NCI-H774 (cell line): ENCODE data around the gene TAF6.

Experiments used
- DNase-seq: peaks from one replicate; lab custom pipeline; 2025; lab: John Stamatoyannopoulos, UW

Gene TAF6

DNA sequence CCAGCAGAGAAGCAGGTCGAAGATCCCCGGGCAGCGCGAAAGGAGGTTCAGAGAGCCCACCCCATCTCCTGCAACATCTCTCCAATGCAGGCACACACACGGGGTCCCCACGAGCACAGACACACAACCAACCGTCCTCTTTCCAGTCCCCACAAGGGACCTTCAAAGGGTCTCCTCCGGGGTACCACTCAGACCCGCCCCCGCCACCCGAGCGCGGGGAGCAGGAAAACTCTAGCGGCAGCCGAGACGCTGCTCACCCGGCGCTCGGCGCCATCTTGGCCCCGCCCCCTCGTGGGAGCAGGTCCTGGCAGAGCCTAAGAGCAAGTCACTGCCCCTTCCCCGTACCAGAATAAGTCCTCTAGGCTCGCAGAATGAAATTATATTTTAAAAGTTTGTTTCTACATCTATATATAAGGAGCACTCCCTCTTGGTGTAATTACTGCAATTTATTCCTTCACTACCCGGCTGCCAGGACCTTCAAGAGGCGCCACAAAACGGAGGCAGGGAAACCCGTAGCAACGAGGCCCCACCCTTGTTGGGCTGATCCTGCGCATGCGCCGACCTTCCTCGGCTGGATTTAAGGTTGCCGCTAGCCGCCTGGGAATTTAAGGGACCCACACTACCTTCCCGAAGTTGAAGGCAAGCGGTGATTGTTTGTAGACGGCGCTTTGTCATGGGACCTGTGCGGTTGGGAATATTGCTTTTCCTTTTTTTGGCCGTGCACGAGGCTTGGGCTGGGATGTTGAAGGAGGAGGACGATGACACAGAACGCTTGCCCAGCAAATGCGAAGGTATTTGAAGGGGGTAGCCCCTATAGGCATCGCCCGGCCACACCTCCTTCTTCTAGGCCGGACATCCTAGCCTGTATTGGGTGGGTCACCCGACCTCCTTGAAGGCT, at the start of gene TAF6, which contains the start of gene CNPY4:
Gene TAF6, minus strand, starts transcription at position 287 of the 898 bp plus-strand sequence. CDS start 5,149 bp downstream, outside the sequence.
Gene CNPY4, plus strand, starts transcription at position 563 of the 898 bp plus-strand sequence. Its CDS starts 111 bp downstream, at position 674.
- peak; percentile 91 for DNase-seq

DNA sequence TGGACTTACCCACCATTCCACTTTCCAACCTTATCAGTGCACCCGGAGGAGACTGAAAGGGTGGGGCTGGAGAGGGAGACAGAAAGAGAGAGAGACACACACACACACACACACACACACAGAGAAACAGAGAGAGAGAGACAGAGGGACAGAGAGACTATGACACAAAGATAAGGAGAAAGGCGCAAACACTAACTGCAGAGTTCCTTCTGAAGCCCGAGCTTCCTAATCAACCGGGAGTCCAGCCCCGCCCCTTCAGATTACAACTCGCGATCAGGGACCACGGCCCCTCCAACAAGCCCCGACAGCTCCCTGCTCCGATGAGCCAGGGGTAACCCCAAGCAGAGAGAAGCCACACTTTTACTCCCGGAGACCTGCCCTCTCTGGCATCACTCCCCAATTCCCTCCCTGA, 48.8 kb upstream of the TAF6 start:
- DNase-seq, result no peak

DNA sequence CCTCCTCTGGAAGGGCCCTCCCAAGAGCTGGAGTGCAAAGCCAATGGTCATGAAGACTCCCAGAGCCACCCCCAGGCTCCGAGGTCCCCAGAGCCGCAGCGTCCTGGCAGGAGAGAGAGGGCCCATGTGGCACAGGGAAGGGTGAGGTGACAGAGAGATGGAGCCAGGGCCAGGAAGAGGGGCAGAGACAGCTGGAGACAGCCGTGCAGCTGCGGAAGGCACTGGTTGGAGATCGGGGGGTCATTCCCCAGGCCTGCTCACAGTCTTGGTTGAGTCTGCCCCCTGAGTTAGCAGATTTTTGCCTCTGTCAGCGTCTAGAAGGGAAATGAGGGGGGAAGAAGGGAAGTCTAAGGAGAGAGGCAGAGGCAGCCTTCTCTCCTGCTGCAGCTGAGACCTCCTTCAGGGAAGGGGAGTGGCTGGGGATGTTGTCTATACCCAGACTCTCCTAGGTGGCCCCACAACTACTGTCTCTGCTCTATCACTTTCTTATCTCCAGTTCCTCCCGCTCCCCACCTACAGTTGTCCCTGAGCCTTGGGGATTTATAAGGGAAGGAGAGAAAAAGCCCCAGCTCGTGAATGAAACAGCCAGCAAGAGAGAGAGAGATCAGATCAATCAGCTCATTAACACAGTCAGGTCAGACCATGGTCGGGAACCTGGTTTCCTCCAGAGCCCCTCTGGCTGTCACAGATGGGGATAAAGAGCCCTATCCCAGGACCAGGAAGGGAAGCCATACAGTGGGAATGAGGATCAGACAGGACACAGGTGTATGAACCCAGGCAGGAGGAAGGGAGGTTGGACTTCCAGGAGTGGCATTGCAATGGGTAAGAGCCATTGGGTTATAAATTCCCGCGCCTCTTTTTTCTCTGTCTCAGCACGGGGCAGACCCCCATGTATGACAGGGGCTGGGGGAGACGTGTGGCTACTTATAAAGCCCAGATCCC, 48.1 kb upstream of the TAF6 start:
- no peak for DNase-seq

DNA sequence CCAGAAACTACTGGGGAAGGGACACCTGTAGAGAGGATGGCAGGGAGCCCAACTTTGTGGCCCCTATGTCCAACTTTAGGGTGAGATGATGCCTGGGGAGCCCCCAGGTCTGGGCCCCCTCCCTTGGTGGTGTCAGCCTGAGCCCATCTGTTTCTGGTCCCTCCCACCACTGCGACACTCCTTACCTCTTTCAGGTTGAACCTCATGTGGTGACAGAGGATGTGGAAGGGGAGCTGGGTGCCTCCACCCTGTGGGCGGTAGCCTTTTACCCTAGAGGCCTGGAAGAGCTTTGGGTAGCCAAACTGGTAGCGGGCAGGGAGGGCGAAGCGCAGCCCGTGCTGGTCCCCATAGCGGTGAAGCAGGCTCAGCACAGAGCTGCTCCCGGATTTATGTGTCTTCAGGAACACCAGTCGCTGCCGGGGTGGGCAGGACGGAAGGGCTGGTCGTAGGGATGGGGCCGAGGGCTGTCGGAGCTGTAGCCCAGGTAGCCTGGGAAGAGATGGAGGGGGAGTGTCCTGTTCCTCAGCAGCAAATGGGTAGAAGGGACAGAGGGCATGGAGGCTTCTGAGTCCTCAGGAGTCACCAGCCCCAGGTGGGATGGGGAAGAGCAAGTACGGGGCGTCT, 47.3 kb upstream of the TAF6 start:
- no peak for DNase-seq

DNA sequence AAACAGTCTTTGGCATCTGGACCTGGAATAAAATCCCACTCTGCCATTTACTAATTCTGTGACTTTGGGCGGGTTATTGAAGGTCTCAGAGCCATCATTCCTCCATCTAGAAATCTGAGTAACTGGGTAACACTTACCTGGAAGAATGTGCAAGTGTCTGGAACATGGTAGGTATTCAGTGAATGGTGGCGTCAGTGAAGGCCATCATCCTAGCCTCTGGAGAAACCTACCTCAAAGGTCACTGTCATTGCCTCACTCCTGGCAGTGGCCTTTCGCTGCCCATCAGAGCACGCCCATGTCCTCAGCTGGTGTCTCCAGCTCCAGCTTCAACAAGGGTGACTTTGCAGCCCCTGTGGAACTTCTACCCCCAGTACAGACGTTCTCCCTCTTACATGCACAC, 44.7 kb upstream of the TAF6 start:
- DNase-seq, result no peak

DNA sequence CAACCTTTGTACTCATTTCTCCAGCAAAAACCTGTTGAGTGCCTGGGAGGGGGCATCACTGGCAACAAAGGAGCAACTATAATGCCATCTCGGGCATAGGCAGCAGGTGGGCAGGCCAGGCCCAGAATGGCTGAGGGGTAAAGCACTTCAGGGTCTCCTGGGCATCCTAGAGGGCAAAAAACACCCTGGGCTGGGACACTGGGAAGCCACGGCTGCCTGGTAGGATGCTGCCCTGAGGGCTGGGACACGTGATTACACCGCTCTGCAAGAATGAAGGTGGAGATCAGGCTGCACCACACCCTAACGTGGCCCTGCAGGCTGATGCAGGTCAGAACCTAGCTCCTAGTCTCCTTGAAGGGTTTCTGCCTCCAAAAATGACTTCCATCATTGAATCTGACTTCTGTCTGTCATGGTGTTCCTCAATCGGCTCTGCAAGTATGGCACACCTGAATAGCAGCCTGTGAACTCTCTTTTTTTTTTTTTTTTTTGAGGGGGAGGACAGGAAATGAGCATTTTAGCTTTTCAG, 43.9 kb upstream of the TAF6 start:
- no peak for DNase-seq

DNA sequence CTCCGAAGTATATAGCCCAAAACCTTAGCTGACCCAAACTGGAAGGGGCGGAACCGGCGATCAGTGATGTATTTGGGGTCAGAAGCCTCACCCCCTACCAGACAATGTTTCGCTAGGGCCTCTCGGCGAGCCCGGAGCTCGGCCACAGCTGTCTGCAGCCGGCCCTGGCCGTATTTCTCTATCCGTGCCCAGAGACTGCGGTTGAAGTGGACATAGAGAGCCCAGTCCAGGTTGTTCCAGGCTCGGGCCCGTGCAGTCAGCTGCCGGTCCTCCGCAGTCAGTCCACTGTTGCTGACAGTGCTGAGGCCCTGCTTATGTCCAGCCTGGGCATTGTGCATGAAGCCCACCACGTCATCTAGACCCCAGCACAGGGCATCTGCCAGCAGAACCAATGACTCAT, 40.9 kb upstream of the TAF6 start:
- no peak for DNase-seq

DNA sequence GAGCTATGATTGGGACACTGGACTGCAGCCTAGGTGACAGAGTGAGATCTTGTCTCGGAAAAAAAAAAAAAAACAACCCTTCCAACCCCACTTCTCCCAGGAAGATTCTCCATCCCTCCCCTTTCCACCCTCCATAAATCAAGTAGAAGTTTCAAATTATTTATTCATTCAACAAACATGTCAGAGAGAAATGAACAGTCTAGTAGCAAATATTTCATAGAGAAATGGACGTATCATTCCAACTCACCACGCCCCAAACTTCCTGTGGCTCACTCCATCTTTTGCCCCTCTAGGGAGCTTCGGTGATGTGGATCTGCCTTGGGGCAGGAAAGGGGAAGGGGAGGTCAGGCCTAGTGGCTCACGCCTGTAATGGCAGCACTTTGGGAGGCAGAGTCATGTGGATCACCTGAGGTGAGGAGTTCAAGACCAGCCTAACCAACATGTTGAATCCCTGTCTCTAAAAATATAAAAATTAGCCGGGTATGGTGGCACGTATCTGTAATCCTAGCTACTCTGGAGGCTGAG, 40.0 kb upstream of the TAF6 start:
- DNase-seq, result no peak

DNA sequence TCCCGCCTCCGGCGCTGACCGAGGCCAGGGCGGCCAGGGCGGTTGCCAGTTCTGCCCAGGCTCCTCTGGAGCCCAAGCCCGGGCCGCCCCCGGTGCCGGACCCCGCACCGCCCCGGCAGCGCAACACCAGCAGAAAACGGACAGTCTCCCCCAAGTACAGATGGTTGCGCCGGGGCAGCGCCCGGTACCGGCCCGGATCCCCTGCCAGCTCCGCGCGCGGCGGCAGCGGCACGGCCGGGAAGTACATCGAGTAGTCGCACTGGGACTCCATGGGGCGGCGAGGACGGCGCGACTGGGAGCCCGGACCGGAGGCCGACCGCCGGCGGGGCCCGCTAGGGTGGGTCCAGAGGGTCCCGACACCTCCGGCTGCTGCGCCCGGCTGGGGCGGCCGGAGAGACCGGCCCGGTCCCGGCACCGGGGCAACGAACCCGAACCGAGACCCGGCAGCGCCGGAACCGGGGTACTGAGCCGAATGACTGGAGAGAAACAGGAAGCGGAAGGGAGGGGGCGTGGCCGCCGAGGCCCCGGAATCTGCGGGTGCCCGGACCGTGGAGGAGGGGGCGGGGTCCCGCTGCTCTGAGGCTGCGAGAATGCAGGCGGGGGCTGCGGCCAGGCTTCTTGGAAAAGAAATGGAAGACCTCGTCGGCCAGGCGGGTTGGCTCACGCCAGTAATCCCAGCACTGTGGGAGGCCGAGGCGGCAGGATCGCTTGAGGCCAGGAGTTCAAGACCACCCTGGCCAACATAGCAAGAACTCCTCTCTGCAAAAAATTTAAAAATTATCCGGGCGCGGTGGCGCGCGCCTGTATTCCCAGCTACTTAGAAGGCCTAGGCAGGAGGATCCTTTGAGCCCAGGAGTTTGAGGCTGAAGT, 39.3 kb upstream of the TAF6 start, which contains the start of gene TRAPPC14:
Gene TRAPPC14, minus strand, starts transcription at position 495 of the 870 bp plus-strand sequence. Its CDS starts 224 bp downstream, at position 271.
- peak; percentile 68 for DNase-seq

DNA sequence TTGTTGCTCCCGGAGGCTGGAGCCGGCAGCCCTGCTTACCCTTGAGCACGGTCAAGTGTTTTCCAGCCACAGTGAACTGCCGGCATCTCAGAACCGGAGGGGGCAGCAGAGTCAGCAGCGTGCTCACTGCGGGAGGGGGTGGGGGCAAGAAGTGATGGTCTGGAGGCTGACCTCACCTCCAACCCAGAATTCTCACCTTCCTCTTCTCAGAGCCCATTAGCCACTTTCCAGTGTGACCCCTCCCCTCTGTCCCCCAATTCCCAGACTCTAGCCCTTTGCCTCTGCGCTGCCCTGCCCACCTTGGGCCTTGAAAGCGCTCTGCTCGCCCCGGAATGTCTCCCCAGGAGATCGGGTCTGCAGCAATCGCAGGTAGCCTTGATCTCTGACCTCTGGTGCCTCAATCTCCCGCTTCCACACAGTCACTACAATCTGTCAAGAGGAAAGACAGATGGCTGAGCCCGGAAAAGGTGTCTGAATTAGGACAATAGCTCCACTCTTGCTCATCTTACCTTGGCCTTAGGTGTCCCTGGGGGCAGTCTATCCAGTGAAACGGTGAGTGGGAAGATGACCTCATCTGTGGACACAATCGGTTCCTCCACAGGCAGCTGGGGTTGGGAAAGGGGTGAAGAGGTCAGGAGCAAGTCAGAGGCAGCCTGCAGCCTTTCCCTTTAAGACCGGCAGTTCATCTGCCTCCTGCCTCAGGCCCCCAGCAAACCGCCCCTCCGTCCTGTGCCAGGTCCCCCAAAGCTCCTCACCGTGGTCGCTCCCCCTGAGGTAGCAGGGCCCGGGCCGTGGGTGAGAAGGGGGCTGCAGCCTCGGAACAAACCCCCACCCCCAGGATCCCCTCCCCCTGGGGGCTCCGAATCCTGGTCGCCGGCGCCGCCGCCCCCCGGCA, 38.4 kb upstream of the TAF6 start:
- no peak for DNase-seq

DNA sequence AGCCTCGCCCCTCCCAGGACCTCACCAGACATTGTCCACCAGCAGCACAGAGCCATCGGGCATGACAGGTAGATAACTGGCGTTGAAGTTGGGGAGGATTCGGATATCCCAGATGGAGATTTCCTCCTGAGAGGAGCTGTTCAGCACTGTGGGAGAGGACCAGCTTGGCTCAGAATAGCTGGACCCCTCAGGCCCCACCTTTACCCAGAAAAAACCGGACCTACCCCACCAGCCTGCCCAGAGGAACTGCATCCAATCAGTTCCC, 37.8 kb upstream of the TAF6 start:
- DNase-seq, result no peak

DNA sequence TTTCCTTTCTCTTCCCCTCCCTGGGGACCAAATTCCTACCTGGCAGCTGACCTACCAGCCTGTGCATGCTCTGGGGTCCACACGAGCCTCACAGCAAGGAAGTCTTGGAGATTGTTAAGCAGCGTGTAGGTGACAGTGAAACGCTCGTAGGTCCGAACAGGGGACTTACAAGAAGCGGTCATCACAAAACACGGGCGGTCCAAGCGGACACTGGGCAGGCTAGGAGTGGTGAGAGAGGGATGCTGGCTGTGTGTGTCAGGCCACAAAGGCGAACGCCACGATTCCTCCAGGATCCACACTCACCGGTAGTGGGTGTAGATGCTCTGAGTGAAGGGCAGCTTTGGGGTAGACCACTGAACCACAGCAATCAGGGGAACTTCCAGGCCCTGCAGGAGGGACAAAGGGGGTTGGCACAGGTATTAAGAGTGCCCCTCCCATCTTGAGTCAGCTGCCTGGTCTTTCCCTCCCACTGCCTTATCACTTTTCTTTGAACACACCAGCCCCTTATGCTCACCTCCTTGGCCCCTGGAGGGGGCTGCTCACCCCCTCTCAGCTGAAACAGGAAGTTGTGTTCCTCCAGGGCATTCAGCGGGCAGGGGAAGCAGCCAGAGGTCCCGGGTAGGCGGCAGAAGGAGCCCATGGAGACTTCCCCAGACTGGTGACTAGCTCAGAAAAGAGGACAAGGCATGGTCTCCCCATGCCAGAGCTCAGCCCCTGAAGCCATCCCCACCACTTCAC, 37.3 kb upstream of the TAF6 start:
- no peak for DNase-seq

DNA sequence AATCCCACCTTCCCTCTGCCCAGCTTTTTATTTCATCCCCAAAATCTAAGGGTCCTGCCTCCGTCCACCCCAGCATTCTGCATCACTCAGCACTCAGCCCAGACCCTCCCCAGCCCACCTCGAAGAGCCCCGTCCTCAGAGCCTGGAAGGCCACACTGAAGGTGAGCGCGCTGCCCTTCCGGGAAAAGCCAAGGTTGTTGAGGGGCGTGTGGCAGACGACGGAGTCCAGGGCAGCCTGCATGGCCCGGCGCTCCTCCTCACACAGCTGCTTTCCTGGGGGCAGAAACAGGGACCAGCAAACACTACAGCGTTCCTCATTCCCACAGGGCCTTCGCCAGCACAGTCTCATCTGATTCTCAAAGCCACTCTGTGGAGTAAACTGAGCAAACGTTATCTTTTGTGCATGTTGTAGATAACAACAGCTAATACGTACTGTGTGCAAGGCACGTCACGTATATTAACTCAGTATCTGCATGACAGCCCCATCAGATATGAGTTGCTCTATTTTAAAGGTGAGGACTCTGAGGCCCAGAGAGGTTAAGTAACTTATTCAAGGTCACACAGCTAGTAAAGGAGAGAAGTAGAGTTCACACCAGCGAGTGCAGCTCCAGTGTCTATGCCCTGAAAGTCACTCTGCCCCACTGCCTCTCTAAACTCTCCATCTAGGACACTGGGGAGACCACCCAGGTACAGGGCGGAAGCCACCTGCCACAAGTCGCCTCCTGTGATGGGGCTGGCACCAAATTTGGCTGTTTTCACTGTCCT, 36.6 kb upstream of the TAF6 start:
- DNase-seq, result no peak

DNA sequence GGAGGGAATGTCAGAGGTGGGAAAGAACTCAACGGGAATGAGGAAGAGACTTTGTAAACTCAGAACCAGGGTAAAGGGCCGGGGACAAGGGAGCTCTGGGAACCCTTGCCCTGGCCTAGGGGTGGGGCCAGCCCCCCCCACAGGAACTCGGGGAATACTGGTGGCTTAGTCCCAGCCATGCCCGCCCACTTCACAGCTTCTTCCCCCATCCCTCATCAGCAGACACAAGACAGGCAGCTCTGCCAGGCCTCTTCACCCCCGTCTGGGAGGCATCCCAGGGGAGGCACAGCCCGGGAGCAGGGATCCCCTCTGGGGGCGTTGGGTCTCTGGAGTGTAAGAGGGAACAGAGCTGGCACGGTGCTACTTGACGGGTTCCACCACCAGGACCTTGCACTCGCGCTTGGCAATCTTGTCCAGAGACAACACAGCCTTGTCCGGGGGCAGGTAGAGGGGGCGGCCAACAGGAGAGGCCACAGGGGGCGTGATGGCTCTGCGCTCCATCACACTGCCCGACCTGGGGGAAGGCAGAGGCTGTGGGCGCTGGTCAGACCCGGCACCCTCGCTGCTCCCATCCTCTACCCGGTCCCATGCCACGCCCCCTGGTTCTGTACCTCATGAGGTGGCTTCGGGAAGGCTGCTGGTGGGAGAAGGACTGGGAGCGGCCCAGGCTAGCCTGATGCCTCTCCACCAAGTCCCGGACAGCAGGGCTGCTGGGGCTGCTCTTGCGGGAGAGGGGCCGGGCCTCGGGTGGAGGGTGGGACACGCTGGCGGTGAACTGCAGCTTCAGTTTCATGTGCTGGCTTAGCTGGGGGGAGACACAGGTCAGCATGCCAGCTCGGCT, 35.7 kb upstream of the TAF6 start:
- no peak for DNase-seq

DNA sequence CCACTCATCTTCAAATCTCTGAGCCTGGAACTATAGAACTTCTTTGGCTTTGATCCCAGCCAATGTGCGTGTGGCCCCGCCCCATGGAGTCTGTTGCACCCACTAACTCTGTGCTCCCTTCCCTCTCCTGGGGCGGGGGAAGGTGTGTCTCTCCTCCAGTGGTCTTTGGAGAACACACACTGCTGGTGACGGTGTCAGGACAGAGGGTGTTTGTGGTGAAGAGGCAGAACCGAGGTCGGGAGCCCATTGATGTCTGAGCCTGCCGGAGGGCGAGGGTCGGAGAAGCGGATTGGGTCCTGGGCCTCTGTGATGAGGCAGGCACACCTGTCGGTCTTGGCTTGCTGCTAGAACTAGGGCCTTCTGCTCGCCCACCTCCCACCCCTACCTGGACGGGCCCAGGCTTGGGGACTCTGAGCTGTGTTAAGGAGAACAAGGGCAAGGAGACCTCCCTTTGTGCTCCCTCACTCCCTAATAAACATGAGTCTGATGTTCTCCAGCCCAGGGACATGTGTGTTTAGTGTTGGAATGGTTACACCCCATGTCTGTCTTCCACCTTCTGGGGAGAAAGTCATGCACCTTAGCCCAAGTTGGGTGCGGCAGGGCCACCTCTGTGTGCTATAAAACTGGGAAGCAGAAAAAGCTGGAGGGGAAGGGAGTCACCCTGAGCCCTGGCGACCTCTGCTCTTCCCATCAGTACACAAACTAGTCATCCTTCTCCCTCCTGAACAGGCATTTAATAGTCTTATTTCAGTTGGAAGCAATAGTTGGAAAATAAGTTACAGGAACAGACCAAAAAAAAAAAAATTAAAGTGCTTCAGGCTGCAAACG, 34.8 kb upstream of the TAF6 start:
- DNase-seq, result no peak

DNA sequence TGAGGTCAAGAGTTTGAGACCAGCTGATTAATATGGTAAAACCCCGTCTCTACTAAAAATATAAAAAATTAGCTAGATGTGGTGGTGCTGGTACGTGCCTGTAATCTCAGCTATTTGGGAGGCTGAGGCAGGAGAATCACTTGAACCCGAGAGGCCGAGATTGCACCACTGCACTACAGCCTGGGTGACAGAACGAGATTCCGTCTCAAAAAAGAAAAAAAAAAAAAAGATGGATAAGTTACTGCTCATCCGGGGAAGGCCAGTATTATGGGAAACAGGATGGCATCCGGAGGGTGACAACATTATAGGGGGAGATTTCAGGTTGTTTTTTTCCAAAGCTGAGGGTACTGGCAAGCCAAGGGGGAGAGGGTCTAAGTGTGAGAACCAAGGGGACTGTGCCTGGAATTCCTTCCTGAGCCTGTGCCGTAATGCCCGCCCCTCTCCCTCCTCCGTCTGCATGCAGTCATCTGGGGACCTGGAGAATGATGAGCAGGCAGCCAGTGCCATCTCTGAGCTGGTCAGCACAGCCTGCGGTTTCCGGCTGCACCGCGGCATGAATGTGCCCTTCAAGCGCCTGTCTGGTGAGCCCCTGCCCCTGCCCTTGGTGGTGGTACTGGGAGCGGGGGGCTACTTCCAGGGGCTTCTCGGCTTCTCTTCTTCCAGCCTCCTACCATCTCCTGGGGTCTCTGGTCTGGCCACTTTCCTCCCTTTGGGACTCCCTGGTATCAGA, 33.9 kb upstream of the TAF6 start:
- DNase-seq, result no peak
